D721Med (cell line): Measurements from ENCODE around the gene MAPT.

ENCODE experiments used
- DNase-seq: peaks from one replicate; pipeline ENCODE4 v3.0.0; 2011; ENCODE audit warnings: low spot score; ENCODE audit not compliant: insufficient read length
- FAIRE-seq: peaks from 2 replicates; lab custom pipeline; 2011; peaks lifted over from hg19 to GRCh38; lab: Jason Lieb, UNC
- CTCF ChIP-seq: IDR thresholded peaks from 2 replicates; pipeline ENCODE4 v1.5.1; 2012; ENCODE audit warnings: mild to moderate bottlenecking, control low read depth; ENCODE audit not compliant: insufficient read depth; ENCODE audit errors: missing control alignments

MAPT gene

GRCh38 chr17:45982791-45983613 is 88.6 kb downstream of the MAPT start:
- TF ChIP-seq CTCF = no peak
- FAIRE-seq (no peak), DNase-seq (no peak)

GRCh38 chr17:45983614-45984310 is 89.4 kb downstream of the MAPT start:
- DNase-seq = no peak
- no peak for TF ChIP-seq CTCF
- no peak for FAIRE-seq

GRCh38 chr17:45984368-45984767 is 90.0 kb downstream of the MAPT start:
- TF ChIP-seq CTCF = no peak
- DNase-seq = no peak
- FAIRE-seq = no peak

- no peak for TF ChIP-seq CTCF
- FAIRE-seq (no peak), DNase-seq (no peak)
These were observed 91.1 kb downstream of the MAPT start for GRCh38 chr17:45985447-45985846.

GRCh38 chr17:45986056-45986455 is 91.7 kb downstream of the MAPT start:
- no peak for FAIRE-seq
- no peak for TF ChIP-seq CTCF
- no peak for DNase-seq

- no peak for FAIRE-seq
- no peak for DNase-seq
- no peak for TF ChIP-seq CTCF
These were observed 93.4 kb downstream of the MAPT start for GRCh38 chr17:45987706-45988105.

- DNase-seq (no peak), FAIRE-seq (no peak)
- TF ChIP-seq CTCF = no peak
These were observed 95.4 kb downstream of the MAPT start for GRCh38 chr17:45989759-45990158.
